Brain microvascular endothelial cell (primary cell): ENCODE results near the gene CASP9.

ENCODE experiments used
- DNase-seq: peaks from one replicate; pipeline ENCODE4 v3.0.0-alpha.2; 2020
- H3K27ac ChIP-seq: fragments of 250-450 bp; sonication (Bioruptor Pico); 2 replicates; pipeline ENCODE4 v1.5.1; 2020; ENCODE audit warnings: mild to moderate bottlenecking, moderate library complexity
- H3K27me3 ChIP-seq: fragments of 250-450 bp; sonication (Bioruptor Pico); replicated peaks from 2 replicates; pipeline ENCODE4 v1.5.1; 2020; ENCODE audit warnings: mild to moderate bottlenecking
- H3K36me3 ChIP-seq: fragments of 250-450 bp; sonication (Bioruptor Pico); replicated peaks from 2 replicates; pipeline ENCODE4 v1.5.1; 2020; ENCODE audit warnings: mild to moderate bottlenecking
- H3K4me3 ChIP-seq: 2 replicates; pipeline ENCODE4 v1.5.1; 2011; ENCODE audit warnings: low read depth, mild to moderate bottlenecking, control low read depth, low read length, moderate library complexity
- in situ Hi-C: cut with HindIII; loops from 2 replicates; pipeline ENCODE4 v1.10.0; 2017; ENCODE audit warnings: low sequenced_read_pairs, low pct_ligation_motif_present
- TF ChIP-seq, protein P1 (sequence below): IDR thresholded peaks from 2 replicates; pipeline ENCODE4 v1.5.1; 2011; ENCODE audit warnings: low read depth, mild to moderate bottlenecking, moderate library complexity, low read length, control low read depth, inconsistent platforms; ENCODE audit errors: missing control alignments

Gene CASP9

GRCh38 chr1:15448877-15449462, 75.0 kb downstream of the CASP9 start:
- no peak for DNase-seq
- Histone ChIP-seq H3K27ac (no peak overlapping the region), H3K36me3 (no peaks in the 10 kb centered on the region), H3K4me3 (no peak overlapping the region), H3K27me3 (no peaks in the 10 kb centered on the region)
- in situ Hi-C loops, result no loop called here
- TF ChIP-seq, protein P1, sequence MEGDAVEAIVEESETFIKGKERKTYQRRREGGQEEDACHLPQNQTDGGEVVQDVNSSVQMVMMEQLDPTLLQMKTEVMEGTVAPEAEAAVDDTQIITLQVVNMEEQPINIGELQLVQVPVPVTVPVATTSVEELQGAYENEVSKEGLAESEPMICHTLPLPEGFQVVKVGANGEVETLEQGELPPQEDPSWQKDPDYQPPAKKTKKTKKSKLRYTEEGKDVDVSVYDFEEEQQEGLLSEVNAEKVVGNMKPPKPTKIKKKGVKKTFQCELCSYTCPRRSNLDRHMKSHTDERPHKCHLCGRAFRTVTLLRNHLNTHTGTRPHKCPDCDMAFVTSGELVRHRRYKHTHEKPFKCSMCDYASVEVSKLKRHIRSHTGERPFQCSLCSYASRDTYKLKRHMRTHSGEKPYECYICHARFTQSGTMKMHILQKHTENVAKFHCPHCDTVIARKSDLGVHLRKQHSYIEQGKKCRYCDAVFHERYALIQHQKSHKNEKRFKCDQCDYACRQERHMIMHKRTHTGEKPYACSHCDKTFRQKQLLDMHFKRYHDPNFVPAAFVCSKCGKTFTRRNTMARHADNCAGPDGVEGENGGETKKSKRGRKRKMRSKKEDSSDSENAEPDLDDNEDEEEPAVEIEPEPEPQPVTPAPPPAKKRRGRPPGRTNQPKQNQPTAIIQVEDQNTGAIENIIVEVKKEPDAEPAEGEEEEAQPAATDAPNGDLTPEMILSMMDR, result no peak

DNA sequence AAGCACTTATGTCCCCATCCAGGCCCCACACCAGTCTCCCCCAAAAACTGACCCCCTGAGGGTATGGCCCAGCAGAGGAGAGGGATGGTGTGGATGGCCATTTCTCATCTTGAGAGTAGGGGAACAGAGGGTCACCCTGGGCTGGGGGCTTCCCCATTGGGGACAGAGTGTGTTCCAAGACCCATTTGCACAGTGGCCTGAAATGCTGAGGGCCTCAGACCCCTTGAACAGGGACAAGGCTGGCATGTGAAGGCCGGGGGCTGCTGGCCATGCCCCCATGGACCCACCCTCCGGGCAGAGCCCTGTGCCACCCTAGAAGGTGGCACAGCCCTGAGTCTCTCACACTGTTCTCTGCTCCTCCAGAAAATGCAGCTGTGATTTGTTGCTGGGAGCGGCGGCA, 77.8 kb downstream of the CASP9 start:
- TF ChIP-seq, protein P1, result no peak
- in situ Hi-C loops, result no loop called here
- H3K27ac ChIP-seq, result no peak overlapping the region
- DNase-seq, result no peak
- H3K4me3 ChIP-seq, result no peak overlapping the region
- no peaks in the 10 kb centered on the region for H3K36me3 ChIP-seq
- H3K27me3 ChIP-seq, result no peaks in the 10 kb centered on the region

GRCh38 chr1:15445390-15446122, 78.5 kb downstream of the CASP9 start:
- Histone ChIP-seq H3K27me3 (no peaks in the 10 kb centered on the region), H3K4me3 (no peak overlapping the region), H3K36me3 (no peaks in the 10 kb centered on the region), H3K27ac (no peak overlapping the region)
- no peak for DNase-seq
- in situ Hi-C loops, result no loop called here
- TF ChIP-seq, protein P1, result no peak

DNA sequence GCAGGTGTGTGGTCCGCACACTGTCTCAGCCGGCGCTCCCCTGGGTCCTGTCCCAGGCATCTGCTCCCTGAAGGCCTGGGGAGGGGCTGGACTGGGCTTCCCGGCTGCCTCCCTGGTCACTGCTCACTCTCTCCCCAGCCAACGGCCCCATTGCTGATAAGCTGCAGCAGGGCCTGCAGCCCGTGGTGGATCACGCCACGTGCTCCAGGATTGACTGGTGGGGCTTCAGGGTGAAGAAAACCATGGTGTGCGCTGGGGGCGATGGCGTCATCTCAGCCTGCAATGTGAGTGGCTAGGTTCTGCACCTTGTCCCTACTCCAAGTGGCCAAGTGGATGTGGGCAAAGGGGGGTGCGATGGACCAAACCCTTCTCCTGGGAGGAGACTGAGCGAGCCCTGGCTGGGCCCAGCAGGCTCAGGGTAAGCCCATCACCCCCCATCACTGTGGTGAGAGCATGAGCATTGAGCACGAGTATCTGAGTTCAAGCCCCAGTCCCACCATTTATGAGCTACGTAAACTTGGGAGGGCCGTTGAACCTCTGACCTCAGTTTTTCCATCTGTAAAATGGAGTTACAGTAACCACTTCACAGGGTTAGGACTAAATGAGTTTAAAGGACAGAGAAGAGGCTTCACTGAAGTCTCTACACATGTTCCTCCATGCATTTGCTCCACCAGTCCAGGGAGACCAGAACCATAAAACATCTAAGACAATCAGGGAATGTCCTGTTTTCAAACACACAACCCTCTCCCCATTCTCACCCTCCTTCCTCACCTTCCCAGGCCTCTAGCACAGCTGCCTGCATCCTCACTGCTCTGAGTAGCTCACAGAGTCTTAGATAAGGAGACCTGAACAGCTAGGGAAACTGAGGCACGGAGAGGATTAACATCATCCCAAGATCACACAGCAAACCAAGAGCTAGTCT, 79.3 kb downstream of the CASP9 start:
- H3K27me3 ChIP-seq, result no peaks in the 10 kb centered on the region
- DNase-seq, result no peak
- H3K27ac ChIP-seq, result no peak overlapping the region
- no peaks in the 10 kb centered on the region for H3K36me3 ChIP-seq
- TF ChIP-seq, protein P1, result no peak
- H3K4me3 ChIP-seq, result no peak overlapping the region
- in situ Hi-C loops, result no loop called here

- H3K27me3 ChIP-seq, result no peaks in the 10 kb centered on the region
- no peaks in the 10 kb centered on the region for H3K36me3 ChIP-seq
- TF ChIP-seq, protein P1, result no peak
- H3K4me3 ChIP-seq, result no peak overlapping the region
- in situ Hi-C loops, result no loop called here
- no peak overlapping the region for H3K27ac ChIP-seq
- DNase-seq, result no peak
Observed at GRCh38 chr1:15443281-15443680, 80.7 kb downstream of the CASP9 start.
